SK-N-MC (cell line): Measurements from ENCODE around the gene STK39.

Source experiments
- DNase-seq: peaks from one replicate; pipeline ENCODE4 v3.0.0-alpha.2; 2011; ENCODE audit warnings: low read depth, low spot score
- H3K27ac ChIP-seq: fragments of 200-600 bp; sonication (generic); 2 replicates; pipeline ENCODE4 v1.5.1; 2016; ENCODE audit warnings: mixed run types
- H3K36me3 ChIP-seq: fragments of 200-600 bp; sonication (generic); 2 replicates; pipeline ENCODE4 v1.6.1; 2017; ENCODE audit warnings: antibody characterized with exemption, low read length, mixed read lengths; ENCODE audit not compliant: insufficient read depth
- H3K4me3 ChIP-seq: fragments of 200-600 bp; sonication (generic); 2 replicates; pipeline ENCODE4 v1.5.1; 2016
- H3K9ac ChIP-seq: fragments of 200-600 bp; sonication (generic); 2 replicates; pipeline ENCODE4 v1.8.0; 2017; ENCODE audit warnings: mixed run types, mixed read lengths; ENCODE audit not compliant: insufficient read length
- H3K9me3 ChIP-seq: fragments of 200-600 bp; sonication (generic); 2 replicates; pipeline ENCODE4 v1.6.1; 2017; ENCODE audit warnings: low read depth, mild to moderate bottlenecking, antibody characterized with exemption, low read length, moderate library complexity, mixed read lengths
- EZH2 ChIP-seq: fragments of 200-600 bp; sonication (generic); IDR thresholded peaks from one replicate; pipeline ENCODE4 v1.6.1; 2017; ENCODE audit warnings: antibody characterized with exemption
- FOXP2 ChIP-seq: optimal IDR thresholded peaks from 2 replicates; pipeline ENCODE3; 2011; ENCODE audit warnings: mild to moderate bottlenecking, moderate library complexity; ENCODE audit not compliant: insufficient read depth; ENCODE audit errors: extremely low read length, control extremely low read depth
- POLR2AphosphoS5 ChIP-seq: IDR thresholded peaks from 2 replicates; pipeline ENCODE4 v1.6.1; 2012; ENCODE audit warnings: mild to moderate bottlenecking, low read depth, low read length, borderline replicate concordance

The STK39 gene

DNA sequence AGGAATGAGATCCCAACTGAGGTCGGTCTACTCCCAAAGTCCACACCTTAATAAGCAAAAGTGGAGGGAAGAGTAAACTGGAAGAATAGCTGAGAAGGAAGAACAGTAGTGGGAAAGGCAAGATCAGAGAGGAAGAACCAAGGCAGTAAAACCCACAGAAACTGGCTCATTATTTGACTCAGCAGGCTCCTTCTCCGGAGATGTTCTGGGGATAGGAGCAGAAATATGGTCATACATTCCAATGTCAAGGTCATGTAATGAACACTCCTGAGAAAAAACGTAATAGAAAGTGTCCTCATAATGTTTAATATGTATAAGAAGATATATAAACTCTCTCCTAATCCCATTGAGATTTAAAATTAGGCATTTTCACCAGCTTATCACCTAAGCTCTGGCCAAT is 39.5 kb downstream of the STK39 start:
- Histone ChIP-seq H3K27ac (no peak overlapping the region), H3K36me3 (no peaks in the 10 kb centered on the region), H3K9ac (no peak overlapping the region), H3K9me3 (no peaks in the 10 kb centered on the region), H3K4me3 (no peak overlapping the region)
- DNase-seq = no peak
- TF ChIP-seq EZH2 (no peak), FOXP2 (no peak), POLR2AphosphoS5 (no peak)

DNA sequence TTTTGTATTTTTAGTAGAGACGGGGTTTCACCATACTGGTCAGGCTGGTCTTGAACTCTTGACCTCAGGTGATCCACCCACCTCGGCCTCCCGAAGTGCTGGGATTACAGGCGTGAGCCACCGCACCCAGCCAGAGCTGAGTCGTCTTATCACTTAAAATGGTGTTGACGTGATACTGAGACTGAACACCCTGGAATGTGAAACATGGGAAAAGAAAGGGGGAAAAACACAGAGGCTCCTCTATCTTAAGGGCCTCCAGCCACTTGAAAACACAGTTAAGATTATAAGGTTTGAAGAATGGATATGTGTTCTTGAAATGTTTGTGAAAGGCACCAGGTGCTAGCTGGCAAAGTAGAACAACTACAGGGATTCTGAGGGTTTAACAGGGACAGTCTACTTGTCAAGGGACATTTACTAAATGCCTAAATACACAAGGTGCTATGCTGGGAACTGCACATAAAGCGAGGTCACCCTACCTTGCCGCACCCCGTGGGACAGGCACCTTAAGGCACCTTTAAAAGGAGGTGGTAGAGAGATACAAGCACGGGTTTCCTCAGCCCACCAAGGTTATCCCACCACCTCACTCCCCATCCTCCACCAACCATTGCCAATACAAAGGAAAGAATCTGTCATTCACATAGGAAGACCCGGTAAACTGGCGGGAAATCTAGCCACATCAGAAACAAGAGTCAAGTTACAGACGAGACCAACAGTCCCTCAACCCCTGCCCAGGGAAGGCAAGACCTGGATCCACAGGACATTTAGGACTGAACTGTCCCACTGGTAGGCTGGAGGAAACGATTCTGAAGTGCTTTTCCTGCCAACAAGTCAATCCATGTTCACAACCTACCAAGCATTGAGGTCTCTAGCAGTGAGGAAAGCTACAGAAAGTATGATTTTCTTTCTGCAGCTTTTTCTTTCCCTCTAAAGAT is 43.4 kb downstream of the STK39 start:
- H3K27ac ChIP-seq = no peak overlapping the region
- H3K4me3 ChIP-seq = no peak overlapping the region
- no peak overlapping the region for H3K9ac ChIP-seq

DNA sequence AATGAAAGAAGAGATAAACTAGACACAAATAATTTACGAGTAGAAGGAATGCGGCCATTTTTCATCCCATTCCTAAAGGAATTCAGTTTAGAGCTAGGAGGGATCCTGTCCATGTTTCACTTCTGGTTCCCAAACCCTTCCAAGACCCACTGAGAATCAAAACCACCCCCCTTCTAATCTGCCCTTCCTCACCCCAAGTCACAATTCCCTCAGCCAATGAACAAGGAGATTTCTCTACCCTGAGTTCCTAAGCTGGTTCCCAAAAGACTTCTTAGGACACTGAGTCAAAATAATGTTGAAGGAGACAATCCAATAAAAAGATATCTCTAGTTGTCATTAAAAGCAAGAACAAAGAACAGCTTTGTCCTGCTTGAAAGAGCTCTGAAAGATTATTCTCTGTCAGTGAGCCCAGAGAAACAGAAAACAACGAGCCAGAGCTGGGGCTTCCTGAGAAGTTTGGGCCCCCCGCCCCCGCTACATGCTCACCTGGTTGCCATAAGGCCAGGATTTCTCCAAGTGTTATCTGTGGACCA is 45.7 kb downstream of the STK39 start:
- Histone ChIP-seq H3K27ac (no peak overlapping the region), H3K9me3 (no peaks in the 10 kb centered on the region), H3K36me3 (no peaks in the 10 kb centered on the region), H3K4me3 (no peak overlapping the region), H3K9ac (no peak overlapping the region)
- TF ChIP-seq POLR2AphosphoS5 (no peak), FOXP2 (no peak), EZH2 (no peak)
- no peak for DNase-seq

More for the DNA sequence above, 43.4 kb downstream of the STK39 start:
- Histone ChIP-seq H3K9me3 (no peaks in the 10 kb centered on the region), H3K36me3 (no peaks in the 10 kb centered on the region)
- no peak for DNase-seq
- no peak for TF ChIP-seq POLR2AphosphoS5

DNA sequence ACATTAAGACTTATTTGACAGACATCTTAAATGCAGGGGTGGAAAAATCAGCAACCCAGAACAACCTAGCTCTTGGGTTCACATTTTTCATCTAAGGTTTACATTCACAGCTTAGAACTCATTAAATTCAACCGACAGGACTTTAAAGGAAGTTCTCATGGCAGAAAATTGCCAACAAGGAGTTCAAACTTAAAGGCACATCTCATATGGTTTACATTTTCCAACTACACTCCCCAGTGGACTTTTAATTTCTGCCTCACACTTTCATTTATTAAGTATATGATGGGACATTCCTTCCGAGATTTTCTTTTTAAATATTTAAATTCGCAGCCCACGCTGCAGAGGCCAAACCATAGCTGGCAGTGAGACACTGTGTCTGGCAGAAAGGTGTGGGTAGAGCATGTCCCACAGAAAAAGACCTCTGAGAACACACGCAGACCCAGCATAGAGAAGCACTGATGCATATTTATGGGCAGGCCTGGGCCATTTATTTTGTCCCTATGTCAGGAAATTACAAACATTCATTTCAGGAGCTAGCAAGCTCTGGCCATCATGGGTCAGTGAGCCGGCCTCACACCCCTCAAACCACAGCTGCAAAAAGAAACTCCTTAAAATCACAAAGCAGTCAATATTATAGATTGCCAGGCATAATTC is 46.3 kb downstream of the STK39 start:
- no peaks in the 10 kb centered on the region for H3K9me3 ChIP-seq
- H3K9ac ChIP-seq = no peak overlapping the region
- no peaks in the 10 kb centered on the region for H3K36me3 ChIP-seq
- H3K27ac ChIP-seq = no peak overlapping the region
- TF ChIP-seq FOXP2 (no peak), EZH2 (no peak), POLR2AphosphoS5 (no peak)
- no peak overlapping the region for H3K4me3 ChIP-seq
- no peak for DNase-seq

DNA sequence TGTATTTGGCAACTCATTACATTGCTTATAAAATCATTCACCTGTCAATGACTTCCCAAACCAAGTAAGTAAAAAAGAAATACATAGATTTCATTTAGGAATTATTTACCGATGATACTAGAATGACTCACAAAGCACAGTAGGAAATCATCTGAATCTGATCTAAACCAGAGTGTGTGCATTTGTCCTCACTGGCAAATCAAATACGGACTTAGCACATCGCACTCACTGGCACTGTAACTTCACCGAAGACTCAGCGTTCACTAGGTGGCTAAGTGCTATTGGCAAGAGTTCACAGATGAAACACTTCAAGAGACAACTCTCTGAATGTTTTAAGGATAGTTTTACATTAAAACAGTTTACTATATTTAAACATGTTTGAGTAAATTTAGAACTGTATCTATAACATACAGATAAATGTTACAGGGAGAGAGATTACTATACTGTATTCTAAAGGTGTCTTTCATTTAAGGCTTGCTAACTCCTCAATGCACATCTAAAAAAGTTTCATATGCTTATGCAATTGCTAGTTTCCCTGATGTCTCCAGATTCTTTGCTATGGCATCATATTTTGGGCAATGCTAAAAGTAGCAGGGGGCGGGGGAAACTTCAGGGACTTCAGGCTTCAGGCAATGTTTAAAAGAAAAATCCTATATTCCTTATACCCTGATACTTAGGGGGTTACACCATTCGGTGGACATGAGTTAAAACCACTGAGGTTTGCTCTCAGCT is 48.8 kb downstream of the STK39 start:
- H3K4me3 ChIP-seq = no peak overlapping the region
- H3K9ac ChIP-seq = no peak overlapping the region
- DNase-seq = no peak
- H3K27ac ChIP-seq = no peak overlapping the region
- no peaks in the 10 kb centered on the region for H3K36me3 ChIP-seq
- no peaks in the 10 kb centered on the region for H3K9me3 ChIP-seq
- TF ChIP-seq FOXP2 = no peak
- TF ChIP-seq POLR2AphosphoS5 = no peak
- TF ChIP-seq EZH2 = no peak

DNA sequence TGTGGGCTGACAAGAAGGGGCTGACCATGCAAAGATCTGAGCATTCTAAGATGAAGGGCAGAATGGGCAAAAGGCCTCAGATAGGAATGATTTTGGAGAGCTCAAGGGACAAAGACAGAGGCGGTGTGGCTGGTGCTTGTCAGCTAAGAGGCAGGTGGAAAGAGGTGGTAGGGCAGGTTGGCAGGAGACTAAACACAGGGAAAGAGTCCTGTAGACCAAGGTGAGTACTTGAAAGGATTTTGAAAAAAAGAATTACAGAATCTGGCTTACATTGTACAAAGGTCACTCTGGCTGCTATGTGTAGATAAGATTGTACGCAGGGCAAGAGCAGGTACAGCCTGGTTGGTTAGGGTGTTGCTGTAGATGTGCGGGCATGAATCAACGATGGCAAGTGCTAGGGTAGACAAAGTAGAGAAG is 50.6 kb downstream of the STK39 start:
- Histone ChIP-seq H3K9me3 (no peaks in the 10 kb centered on the region), H3K36me3 (no peaks in the 10 kb centered on the region), H3K27ac (no peak overlapping the region), H3K9ac (no peak overlapping the region), H3K4me3 (no peak overlapping the region)
- no peak for DNase-seq
- no peak for TF ChIP-seq EZH2
- TF ChIP-seq FOXP2 = no peak
- TF ChIP-seq POLR2AphosphoS5 = no peak

DNA sequence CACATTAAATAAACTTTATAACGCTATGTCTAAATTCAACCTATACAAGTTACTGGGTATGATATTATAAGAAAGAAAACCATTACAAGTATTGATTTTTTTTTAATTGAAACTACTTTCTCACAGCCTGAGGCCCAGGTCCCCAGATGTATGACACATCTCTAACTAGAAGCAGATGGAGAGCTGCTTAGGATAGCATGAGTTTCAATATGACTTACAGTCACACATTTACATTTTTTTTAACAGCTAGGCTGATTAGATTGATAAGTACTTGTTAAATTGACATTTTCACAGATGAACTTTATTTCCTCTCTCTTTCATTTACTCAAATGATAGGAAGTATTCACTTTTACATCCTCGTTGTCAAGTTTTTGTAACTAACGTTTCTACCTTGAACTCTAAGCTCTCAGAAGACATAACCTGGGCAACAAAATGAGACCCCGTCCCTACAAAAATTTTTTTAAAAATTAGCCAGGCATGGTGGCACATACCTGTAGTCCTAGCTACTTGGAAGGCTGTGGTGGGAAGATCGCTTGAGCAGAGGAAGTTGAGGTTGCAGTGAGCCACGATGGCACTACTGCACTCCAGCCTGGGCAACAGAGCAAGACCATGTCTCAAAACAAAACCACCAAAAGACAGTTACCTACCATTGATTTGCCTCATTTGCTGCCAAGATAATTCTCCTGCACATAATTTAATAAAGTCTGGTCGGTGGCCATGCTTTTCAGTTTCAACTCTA is 52.4 kb downstream of the STK39 start:
- H3K9ac ChIP-seq = no peak overlapping the region
- no peak overlapping the region for H3K4me3 ChIP-seq
- no peak for TF ChIP-seq EZH2
- H3K36me3 ChIP-seq = no peaks in the 10 kb centered on the region
- DNase-seq = no peak
- no peaks in the 10 kb centered on the region for H3K9me3 ChIP-seq
- H3K27ac ChIP-seq = no peak overlapping the region
